GM12891 (cell line): ENCODE results near the gene RNF157.

Experiments used
- PAX5 ChIP-seq: IDR thresholded peaks from 2 replicates; pipeline ENCODE4 v1.6.1; 2011; ENCODE audit warnings: low read length, moderate library complexity, mild to moderate bottlenecking; ENCODE audit not compliant: insufficient read depth, severe bottlenecking
- POLR2A ChIP-seq: IDR thresholded peaks from 2 replicates; pipeline ENCODE4 v1.6.1; 2011; ENCODE audit warnings: low read depth, low read length, control low read depth
- POLR2AphosphoS5 ChIP-seq: IDR thresholded peaks from 2 replicates; pipeline ENCODE4 v1.6.1; 2011; ENCODE audit warnings: low read depth, low read length, control low read depth
- POU2F2 ChIP-seq: IDR thresholded peaks from 2 replicates; pipeline ENCODE4 v1.6.1; 2011; ENCODE audit warnings: low read depth, mild to moderate bottlenecking, control low read depth, low read length, moderate library complexity
- SPI1 ChIP-seq: IDR thresholded peaks from 2 replicates; pipeline ENCODE4 v1.6.1; 2011; ENCODE audit warnings: low read depth, low read length, control low read depth
- TAF1 ChIP-seq: IDR thresholded peaks from 2 replicates; pipeline ENCODE4 v1.6.1; 2011; ENCODE audit warnings: low read depth, low read length, control low read depth

DNA sequence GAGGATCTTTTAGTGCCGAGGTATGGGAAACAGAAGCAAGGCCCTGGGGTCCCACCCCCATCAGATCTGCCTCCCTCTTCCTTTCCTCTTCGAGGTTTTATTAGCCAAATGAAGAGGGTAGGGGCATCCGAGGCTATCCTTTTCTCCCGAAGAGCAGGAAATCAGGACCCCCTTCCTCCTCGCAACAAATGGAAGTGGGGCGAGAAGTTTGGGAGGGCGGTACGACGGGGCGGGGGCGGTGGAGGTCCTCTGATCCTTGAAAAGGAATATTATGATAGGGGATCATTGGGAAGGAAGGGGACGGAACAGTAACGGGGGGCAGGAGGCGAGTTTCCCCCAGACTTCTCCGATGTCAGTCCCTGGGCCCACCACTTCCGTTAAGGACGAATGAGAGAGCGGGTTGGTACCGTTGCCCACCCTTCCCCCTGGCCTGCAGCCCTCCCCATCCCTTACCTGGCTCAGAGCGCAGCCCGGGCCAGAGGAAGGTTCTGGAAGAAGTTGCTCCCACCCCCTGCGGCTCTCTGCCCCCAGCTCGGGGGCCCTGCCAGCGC is 99.6 kb downstream of the RNF157 start:
- TF ChIP-seq TAF1 (no peak), POLR2AphosphoS5 (no peak), POLR2A (no peak), POU2F2 (no peak), SPI1 (no peak), PAX5 (no peak)
